ENCODE measurements around the gene ARAP3.

DNA sequence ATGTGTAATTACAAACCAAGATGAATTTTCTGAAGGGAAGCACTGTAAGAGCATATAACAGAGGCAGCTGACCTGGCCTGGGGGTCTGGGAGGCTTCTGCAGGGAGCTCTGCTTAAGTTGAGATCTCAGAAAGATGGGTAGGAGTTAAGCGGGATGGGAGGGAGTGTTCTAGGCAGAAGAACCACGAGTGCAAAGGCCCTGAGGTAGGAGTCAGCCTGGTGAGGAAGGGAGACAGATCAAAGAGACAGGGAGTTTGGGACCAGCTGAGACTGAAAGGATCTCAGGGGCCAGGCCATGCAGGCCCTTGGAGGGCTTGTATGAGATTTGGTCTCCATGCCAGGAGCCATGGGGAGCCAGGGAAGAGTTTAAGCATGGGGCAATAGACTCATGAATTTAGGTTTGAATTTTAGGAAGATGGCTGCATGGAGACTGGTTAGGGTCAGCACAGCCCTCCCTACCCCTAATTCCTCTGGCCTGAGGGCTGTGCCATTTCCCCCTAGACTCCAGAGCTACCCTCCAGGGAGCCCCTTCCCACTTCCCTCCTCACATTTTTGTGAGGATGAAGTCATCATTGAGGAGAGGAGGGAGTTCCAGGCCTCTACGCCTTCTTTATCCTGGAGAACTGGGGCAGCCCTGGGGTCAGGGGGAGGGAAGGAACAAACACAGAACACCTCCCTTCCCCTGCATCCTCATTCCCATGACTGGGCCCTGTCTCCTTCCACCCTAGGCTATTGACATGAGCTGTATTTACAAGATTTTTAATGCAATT, 4.8 kb upstream of the ARAP3 start:
- TF ChIP-seq CTCF (IDR thresholded peaks at IDR 0.05) (no peak), POLR2A (IDR thresholded peaks at IDR 0.05) (no peak)

All from testis (tissue), 2 donors.